Activated CD4-positive, alpha-beta T cell treated with anti-CD3 and anti-CD28 coated beads, Interleukin-10, Interleukin-2, amounts not matched to agents 100 ng/mL and 50 ng/mL, durations not matched to agents 16 hours and 8 hours (primary cell): ENCODE measurements around the gene ST7.

ENCODE experiments used
- DNase-seq: peaks from one replicate; pipeline ENCODE4 v3.0.0-alpha.2; 2020

ST7 gene

GRCh38 chr7:117172283-117172682 is 219.0 kb downstream of the ST7 start:
- DNase-seq = no peak

GRCh38 chr7:117173035-117173770 is 219.9 kb downstream of the ST7 start:
- DNase-seq = no peak

- no peak for DNase-seq
Observed at GRCh38 chr7:117176206-117176605, 222.9 kb downstream of the ST7 start.

- DNase-seq = no peak
Observed at GRCh38 chr7:117178600-117178999, 225.3 kb downstream of the ST7 start.

GRCh38 chr7:117179701-117180100 is 226.4 kb downstream of the ST7 start:
- no peak for DNase-seq

- no peak for DNase-seq
Observed at GRCh38 chr7:117183729-117184128, 230.4 kb downstream of the ST7 start.

- DNase-seq = no peak
Observed at GRCh38 chr7:117184367-117184766, 231.1 kb downstream of the ST7 start.

GRCh38 chr7:117185124-117185523 is 231.8 kb downstream of the ST7 start:
- no peak for DNase-seq

- no peak for DNase-seq
Observed at GRCh38 chr7:117186218-117187010, 233.1 kb downstream of the ST7 start.

- no peak for DNase-seq
Observed at GRCh38 chr7:117188376-117188775, 235.1 kb downstream of the ST7 start.

- DNase-seq = no peak
Observed at GRCh38 chr7:117188949-117189592, 235.8 kb downstream of the ST7 start.

GRCh38 chr7:117190104-117190503 is 236.8 kb downstream of the ST7 start:
- DNase-seq = no peak

- DNase-seq = no peak
Observed at GRCh38 chr7:117190746-117191435, 237.6 kb downstream of the ST7 start.

- DNase-seq = no peak
Observed at GRCh38 chr7:117192108-117192507, 238.8 kb downstream of the ST7 start.

- no peak for DNase-seq
Observed at GRCh38 chr7:117193564-117193963, 240.3 kb downstream of the ST7 start.

GRCh38 chr7:117194445-117194844 is 241.1 kb downstream of the ST7 start:
- no peak for DNase-seq

- peak; percentile 8 for DNase-seq
Observed at GRCh38 chr7:117195361-117196029, 242.2 kb downstream of the ST7 start.

GRCh38 chr7:117200132-117200531 is 246.8 kb downstream of the ST7 start:
- no peak for DNase-seq

- DNase-seq = no peak
Observed at GRCh38 chr7:117200786-117201458, 247.6 kb downstream of the ST7 start.

GRCh38 chr7:117202511-117202910 is 249.2 kb downstream of the ST7 start:
- no peak for DNase-seq

GRCh38 chr7:117203205-117203604 is 249.9 kb downstream of the ST7 start:
- no peak for DNase-seq

- DNase-seq = no peak
Observed at GRCh38 chr7:117205873-117206272, 252.6 kb downstream of the ST7 start.
